SJCRH30 (cell line): ENCODE results near the gene F12. TPM values are rescaled to one million over a fixed set of nuclear protein-coding genes. Genes with fewer than 3 reads are reported as not detected.

Experiments used
- DNase-seq, 2 experiments: peaks; one replicate each; pipeline ENCODE4 v3.0.0-alpha.2; 2015 to 2020
- H3K27ac ChIP-seq: fragments of 250-450 bp; sonication (Bioruptor Pico); 2 replicates; pipeline ENCODE4 v1.5.1; 2020; ENCODE audit warnings: mild to moderate bottlenecking, moderate library complexity
- H3K27me3 ChIP-seq: fragments of 250-450 bp; sonication (Bioruptor Pico); 2 replicates; pipeline ENCODE4 v1.5.1; 2020; ENCODE audit warnings: mild to moderate bottlenecking, moderate library complexity
- H3K36me3 ChIP-seq: fragments of 250-450 bp; sonication (Bioruptor Pico); 2 replicates; pipeline ENCODE4 v1.5.1; 2020; ENCODE audit warnings: mild to moderate bottlenecking, moderate library complexity
- H3K4me1 ChIP-seq: fragments of 250-450 bp; sonication (Bioruptor Pico); 2 replicates; pipeline ENCODE4 v1.5.1; 2020; ENCODE audit warnings: mild to moderate bottlenecking, moderate library complexity
- H3K4me3 ChIP-seq: fragments of 250-450 bp; sonication (Bioruptor Pico); 2 replicates; pipeline ENCODE4 v1.5.1; 2020; ENCODE audit warnings: mild to moderate bottlenecking, moderate library complexity
- H3K9me3 ChIP-seq: fragments of 250-450 bp; sonication (Bioruptor Pico); replicated peaks from 2 replicates; pipeline ENCODE4 v1.5.1; 2020; ENCODE audit warnings: mild to moderate bottlenecking, moderate library complexity
- total RNA-seq: library from RNA; depleted of rRNA; stranded (reverse); fragments of >200 nt; shearing (Covaris generic); gene quantifications from 2 replicates; pipeline ENCODE4 v1.2.3, GENCODE V29; 2014

F12 gene
- total RNA-seq, 1 experiment from 2014 or later: 5.9 TPM

DNA sequence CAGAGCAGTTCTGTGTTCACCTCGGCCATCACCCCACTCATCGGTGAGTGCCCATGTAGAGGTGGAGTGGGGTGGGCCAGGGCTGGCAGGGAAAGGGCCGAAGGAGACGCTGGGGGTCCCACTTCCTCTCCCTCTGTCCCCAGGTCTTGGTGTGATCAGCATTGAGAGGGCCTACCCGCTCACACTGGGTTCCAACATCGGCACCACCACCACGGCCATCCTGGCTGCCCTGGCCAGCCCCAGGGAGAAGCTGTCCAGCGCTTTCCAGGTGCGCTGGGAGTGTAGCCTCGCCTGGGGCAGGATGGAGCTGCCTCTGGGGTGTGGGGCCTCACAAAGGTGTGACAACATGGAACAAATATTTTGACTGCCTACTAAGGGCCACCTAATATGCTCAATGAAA is 12.6 kb downstream of the F12 start:
- DNase-seq: no peak
- H3K4me3 ChIP-seq: no peak overlapping the region
- no peaks in the 10 kb centered on the region for H3K9me3 ChIP-seq
- H3K27ac ChIP-seq: no peak overlapping the region
- no peaks in the 10 kb centered on the region for H3K4me1 ChIP-seq
- peaks cover 12% of the 10 kb centered on the region for H3K27me3 ChIP-seq
- no peaks in the 10 kb centered on the region for H3K36me3 ChIP-seq

DNA sequence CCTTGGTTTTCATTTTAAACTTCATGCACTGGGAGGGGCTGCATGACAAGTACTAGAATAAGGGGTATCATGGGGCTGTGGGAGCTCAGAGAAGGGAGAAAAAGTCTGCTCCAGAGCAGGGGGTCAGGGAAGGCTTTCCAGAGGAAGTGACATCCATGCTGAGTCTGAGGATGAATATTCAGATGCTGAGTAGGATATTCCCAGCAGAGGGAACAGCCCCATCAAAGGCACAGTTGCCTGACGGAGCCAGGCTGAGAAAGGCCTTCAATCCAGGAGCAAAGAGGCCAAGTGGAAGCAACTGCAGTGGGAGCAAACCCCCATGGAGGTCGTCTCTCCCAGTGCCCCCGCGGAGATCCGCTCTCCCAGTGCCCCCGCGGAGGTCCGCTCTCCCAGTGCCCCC is 13.3 kb downstream of the F12 start:
- Histone ChIP-seq H3K27me3 (peaks cover 12% of the 10 kb centered on the region), H3K4me1 (no peaks in the 10 kb centered on the region), H3K4me3 (no peak overlapping the region), H3K9me3 (no peaks in the 10 kb centered on the region), H3K36me3 (no peaks in the 10 kb centered on the region), H3K27ac (no peak overlapping the region)
- DNase-seq: no peak

DNA sequence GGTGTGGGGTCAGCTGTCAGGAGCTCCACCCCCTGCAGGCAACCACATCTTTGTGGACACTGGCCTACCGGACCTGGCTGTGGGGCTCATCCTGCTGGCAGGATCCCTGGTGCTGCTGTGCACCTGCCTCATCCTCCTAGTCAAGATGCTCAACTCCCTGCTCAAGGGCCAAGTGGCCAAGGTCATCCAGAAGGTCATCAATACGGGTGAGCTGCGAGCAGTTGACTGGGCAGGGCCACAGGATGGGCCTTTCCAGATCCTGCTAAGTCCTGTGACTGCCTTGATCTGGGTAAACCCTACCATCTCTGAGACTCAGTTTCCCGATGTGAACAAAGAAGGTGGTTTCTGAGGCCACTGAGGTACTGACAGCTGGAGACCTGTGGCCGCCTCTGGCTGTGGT is 15.4 kb downstream of the F12 start:
- no peak overlapping the region for H3K27ac ChIP-seq

DNA sequence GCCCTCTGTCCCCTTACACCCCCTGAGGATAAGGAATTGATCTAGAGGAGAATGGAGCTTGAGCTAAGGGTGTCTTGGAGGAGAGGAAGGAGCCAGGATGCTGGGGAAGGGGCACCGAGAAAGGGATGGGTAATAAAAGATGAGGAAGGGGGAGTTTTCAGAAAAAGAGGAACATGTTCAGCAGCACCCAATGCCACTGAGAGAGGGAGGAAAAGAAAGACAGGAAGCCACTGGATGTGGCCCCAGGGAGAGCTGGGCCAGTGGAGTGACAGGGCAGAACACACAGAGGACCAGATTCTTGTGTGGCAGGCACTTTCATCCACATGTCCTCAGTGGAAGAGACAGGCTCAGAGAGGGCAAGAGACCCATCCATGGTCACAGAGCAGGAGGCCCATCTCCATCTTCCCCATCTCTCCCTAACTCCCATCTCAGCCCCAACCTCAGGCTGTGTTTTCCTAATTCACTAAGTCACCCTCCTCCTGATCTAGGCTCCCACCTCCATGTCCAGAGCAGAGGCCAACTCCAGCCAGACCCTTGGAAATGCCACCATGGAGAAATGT is 16.1 kb downstream of the F12 start:
- no peak overlapping the region for H3K27ac ChIP-seq
- no peak for DNase-seq
- no peaks in the 10 kb centered on the region; the same call in 1 of the 2 replicates for H3K4me1 ChIP-seq
- no peaks in the 10 kb centered on the region for H3K9me3 ChIP-seq
- H3K27me3 ChIP-seq: peaks cover 12% of the 10 kb centered on the region
- H3K4me3 ChIP-seq: no peak overlapping the region
- H3K36me3 ChIP-seq: no peaks in the 10 kb centered on the region

More for the DNA sequence above, 15.4 kb downstream of the F12 start:
- Histone ChIP-seq H3K4me3 (no peak overlapping the region), H3K4me1 (no peaks in the 10 kb centered on the region; the same call in 1 of the 2 replicates), H3K36me3 (no peaks in the 10 kb centered on the region), H3K27me3 (peaks cover 12% of the 10 kb centered on the region), H3K9me3 (no peaks in the 10 kb centered on the region)
- no peak for DNase-seq

DNA sequence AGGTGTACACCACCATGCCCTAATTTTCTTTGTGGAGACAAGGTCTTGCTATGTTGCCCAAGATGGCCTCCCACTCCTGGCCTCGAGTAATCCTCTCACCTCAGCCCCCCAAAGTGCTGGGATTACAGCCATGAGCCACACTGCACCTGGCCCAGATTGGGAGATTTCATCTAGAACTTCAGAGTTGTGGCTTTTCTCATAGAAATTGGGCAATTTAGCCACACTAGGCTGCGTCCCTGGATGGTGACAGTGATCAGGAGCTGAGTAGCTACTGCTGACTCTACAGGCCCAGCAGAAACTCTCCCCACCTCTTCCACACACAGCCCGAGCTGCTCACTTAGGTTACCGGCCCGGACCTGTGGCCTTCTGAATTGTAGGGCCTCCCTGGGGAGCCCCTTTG is 16.6 kb downstream of the F12 start:
- Histone ChIP-seq H3K27ac (no peak overlapping the region), H3K9me3 (no peaks in the 10 kb centered on the region), H3K27me3 (peaks cover 12% of the 10 kb centered on the region), H3K4me1 (no peaks in the 10 kb centered on the region; the same call in 1 of the 2 replicates), H3K4me3 (no peak overlapping the region), H3K36me3 (no peaks in the 10 kb centered on the region)
- no peak for DNase-seq

DNA sequence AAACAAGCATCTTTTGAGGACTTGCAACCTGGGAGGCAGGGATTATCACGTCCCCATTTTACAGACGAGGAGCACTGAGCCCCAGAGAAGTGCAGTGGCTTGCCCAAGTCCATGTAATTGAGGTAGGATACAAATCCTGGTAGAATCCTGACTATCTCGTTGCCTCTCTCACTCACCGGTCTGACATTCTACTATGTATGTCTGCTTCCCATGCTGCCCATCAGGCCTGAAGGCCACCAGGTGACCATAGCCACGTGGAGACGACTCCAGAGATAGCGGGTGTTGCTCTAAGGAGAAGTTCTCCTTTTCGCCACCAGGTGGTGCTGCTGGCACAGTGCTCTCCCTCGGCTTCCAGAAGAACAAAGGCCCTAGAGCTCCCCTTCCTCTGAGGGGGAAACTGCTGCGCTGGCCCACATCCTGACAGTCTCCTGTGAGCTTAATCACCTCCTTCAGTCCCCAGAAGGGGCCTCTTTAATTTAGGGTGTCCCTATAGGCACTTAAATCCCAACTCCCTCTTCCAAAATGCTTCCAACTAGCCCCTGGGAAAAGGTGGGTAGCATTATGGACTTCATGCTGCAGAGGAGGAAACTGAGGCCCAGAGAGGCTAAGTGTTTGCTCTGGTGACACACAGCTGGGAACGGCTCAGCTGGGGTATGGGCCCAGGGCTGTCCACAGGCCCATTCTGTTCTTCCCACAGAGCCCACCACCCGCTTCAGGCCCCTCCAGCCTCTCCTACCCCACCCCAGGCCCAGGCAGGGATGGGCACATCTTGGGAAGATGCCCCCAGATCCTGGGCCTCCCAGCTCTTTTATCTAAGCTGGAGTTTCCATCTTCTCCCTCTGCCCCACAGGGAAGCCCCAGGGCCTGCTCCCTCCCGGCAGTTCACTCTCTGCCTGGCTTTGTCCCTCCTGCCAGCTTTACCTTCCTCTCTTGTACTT is 18.7 kb downstream of the F12 start:
- H3K27me3 ChIP-seq: peaks cover 15% of the 10 kb centered on the region
- no peaks in the 10 kb centered on the region for H3K36me3 ChIP-seq
- DNase-seq: peak; percentile 85 to 95
- no peak overlapping the region for H3K4me3 ChIP-seq
- H3K27ac ChIP-seq: no peak overlapping the region
- no peaks in the 10 kb centered on the region for H3K9me3 ChIP-seq
- H3K4me1 ChIP-seq: no peaks in the 10 kb centered on the region; the same call in 1 of the 2 replicates

DNA sequence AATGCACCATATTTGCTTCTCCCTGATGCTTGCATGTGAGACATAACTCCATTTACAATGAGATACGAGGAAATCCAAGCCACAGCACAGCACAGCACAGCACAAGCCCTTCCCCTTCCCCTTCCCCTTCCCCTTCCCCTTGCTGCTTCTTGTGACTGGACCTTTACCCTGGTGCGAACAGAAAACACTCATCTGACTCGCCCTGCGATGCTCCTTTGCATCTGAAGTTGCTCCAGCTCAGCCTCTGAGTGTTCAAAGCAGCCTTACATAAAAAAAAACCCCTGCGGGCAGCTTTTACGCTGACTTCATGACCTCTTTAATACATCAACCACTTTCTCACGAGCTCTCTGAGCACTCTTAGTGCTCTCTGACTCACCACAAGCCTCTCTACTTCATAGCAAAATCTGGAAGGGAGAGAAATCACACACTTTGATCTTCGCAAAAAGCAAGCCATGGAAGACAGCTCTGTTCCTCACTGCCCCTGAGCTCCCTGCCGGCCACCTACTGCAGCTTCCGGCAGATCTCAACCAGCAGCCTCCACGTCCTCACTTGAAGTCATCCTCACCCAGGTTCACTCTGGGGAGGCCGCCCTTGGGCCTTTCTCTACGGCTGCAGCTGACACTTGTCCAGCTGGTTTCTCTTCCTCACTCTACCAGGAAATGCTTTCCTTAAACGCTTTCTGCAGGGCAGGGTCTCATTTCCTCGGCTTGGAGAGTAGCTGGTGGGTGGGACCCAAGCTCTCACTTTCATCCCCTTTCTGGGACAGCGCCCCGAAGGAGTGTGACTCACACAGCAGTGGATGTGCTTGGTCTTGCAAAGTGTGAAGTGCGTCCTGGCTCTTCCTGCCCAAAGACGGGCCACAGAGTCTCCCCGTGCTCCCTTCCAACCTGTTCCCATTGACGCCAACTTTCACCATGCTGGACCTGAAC is 19.9 kb downstream of the F12 start:
- peaks cover 9% of the 10 kb centered on the region for H3K27me3 ChIP-seq
- no peak overlapping the region for H3K27ac ChIP-seq
- H3K36me3 ChIP-seq: no peaks in the 10 kb centered on the region
- no peaks in the 10 kb centered on the region; the same call in 1 of the 2 replicates for H3K4me1 ChIP-seq
- peak in 1 of 2 experiments; percentile 42 for DNase-seq
- no peaks in the 10 kb centered on the region for H3K9me3 ChIP-seq
- no peak overlapping the region for H3K4me3 ChIP-seq

DNA sequence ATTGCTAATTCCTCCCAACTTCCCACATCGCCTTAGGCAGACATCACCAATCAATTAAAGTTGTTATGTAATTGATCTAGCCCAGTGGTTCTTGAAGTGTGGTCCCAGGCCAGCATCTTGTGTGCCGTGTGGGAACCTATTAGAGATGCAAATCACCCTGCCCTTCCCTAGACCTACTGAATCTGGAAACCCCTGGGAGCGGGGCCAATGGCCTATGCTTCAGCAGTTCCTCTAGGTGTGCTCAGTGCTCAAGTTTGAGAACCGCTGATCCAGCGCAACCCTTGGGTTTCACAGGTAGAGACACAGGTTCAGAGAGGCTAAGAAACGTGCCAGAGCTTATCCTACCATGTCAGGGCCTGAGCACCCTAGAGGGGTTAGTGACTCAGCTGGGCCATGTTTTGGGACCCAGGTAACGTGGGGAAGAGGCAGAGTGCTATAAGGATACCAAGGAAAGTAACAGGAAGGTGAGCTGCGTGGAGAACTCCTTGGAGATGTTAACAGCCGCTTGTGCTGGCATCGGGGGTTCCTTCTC is 20.8 kb downstream of the F12 start:
- no peak for DNase-seq
- Histone ChIP-seq H3K4me3 (no peak overlapping the region), H3K9me3 (no peaks in the 10 kb centered on the region), H3K27me3 (peaks cover 16% of the 10 kb centered on the region), H3K4me1 (no peaks in the 10 kb centered on the region; the same call in 1 of the 2 replicates), H3K27ac (no peak overlapping the region), H3K36me3 (no peaks in the 10 kb centered on the region)

DNA sequence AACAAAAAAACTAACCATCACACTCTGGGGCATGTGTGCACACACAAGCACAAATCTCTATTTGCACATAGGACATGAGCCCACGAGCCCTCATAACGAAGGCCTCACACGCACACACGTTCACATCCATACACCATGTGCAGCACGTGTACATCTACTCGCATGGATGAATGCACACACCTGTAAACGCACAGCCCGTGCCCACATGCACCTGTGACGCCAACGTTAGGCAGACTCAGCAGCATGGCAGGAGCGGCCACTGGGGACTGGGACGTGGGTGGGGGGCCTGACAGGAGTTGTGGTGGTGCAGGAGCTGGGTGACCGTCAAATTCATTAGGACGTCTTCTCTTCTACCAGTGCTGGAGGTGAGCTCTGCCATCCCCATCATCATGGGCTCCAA is 22.0 kb downstream of the F12 start:
- no peak overlapping the region for H3K27ac ChIP-seq
- no peak for DNase-seq
- no peaks in the 10 kb centered on the region for H3K36me3 ChIP-seq
- no peaks in the 10 kb centered on the region; the same call in 1 of the 2 replicates for H3K4me1 ChIP-seq
- H3K9me3 ChIP-seq: no peaks in the 10 kb centered on the region
- H3K27me3 ChIP-seq: peaks cover 21% of the 10 kb centered on the region
- H3K4me3 ChIP-seq: no peak overlapping the region

DNA sequence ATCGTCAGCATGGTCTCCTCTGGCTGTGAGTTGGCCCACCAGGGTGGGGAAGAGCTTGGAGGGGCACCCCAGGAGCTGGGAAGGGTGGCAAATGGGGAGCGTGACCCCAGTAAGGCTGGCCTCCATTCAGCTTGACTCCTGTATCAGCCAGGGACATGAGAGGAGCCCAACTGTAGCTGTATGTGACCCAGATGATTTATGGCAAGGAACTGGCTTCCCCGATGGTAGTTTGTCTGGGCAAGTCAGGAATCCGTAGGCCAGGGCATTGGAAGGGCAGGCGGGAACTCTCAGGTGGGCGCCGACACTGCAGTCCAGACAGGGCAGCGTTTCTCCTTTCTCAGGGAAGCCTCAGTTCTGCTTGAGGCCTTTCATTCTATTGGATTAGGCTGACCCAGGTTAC is 22.8 kb downstream of the F12 start:
- no peaks in the 10 kb centered on the region; the same call in 1 of the 2 replicates for H3K4me1 ChIP-seq
- no peaks in the 10 kb centered on the region for H3K9me3 ChIP-seq
- H3K36me3 ChIP-seq: no peaks in the 10 kb centered on the region
- no peak for DNase-seq
- H3K4me3 ChIP-seq: no peak overlapping the region
- H3K27me3 ChIP-seq: peaks cover 24% of the 10 kb centered on the region
- H3K27ac ChIP-seq: no peak overlapping the region

DNA sequence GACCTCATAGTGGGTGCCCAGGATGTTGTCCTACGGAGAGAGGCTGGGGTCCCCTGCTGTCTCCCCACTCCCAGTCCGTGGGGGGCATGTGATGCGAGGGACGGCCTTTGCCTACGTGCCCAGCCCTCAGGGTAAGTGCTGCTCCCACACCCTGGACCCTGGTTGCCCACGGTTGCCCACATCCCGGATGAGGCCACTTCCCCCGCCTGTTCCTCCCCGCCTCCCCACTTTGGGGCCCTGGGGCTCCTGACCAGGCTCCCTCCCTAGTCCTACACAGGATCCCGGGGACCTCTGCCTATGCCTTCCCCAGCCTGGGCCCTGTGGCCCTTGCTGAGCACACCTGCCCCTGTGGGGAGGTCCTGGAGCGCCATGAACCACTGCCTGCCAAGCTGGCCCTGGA is 23.6 kb downstream of the F12 start:
- Histone ChIP-seq H3K4me1 (no peaks in the 10 kb centered on the region; the same call in 1 of the 2 replicates), H3K36me3 (no peaks in the 10 kb centered on the region), H3K4me3 (no peak overlapping the region), H3K9me3 (no peaks in the 10 kb centered on the region), H3K27ac (no peak overlapping the region), H3K27me3 (peaks cover 24% of the 10 kb centered on the region)
- DNase-seq: no peak

DNA sequence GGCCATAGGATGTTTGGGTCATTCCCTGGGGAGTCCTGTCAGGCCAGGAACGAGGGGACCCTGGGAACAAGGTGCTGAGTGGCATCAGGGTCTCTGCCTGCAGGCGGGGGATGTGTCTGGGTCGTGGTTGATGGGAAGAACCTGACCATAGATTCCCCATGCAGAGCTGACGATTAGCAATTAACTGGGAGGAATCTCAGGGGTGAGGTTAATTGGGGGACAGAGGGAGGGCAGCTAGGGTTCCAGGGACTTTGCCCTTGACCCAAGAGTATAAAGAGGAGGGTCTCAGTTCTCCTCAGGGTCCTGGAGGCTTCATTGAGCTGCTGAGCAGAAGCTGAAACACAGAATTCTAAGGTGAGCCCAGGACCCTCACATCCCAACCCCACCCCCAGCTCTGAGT is 25.2 kb downstream of the F12 start, which contains the start of gene SLC34A1:
TSS of gene SLC34A1 (plus strand) at position 301 of the 400 bp plus-strand sequence. CDS start 1,308 bp downstream, outside the sequence.
- DNase-seq: no peak
- Histone ChIP-seq H3K4me1 (no peaks in the 10 kb centered on the region), H3K36me3 (no peaks in the 10 kb centered on the region), H3K9me3 (no peaks in the 10 kb centered on the region), H3K27ac (no peak within 1 kb of the TSS), H3K4me3 (no peak within 1 kb of the TSS), H3K27me3 (peaks cover 24% of the 10 kb centered on the region)

DNA sequence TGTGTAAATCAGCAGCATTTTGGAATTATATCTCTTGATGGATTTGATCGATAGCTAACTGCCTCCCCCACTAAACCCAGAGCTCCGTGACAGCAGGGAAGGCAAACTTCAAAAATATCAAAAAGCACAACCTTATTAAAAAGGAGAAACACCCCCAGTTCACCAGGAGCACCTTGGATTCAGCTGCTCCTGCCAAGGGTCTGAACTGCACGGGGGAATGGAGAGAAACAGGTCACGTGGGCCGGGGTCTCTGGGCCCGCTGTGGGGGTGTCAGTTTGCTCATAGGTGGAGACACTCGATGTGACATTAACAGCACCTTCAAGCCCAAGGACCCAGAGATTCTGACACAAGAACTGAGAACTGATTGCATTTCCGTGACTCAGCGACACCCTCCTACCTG is 26.2 kb downstream of the F12 start:
- no peaks in the 10 kb centered on the region for H3K9me3 ChIP-seq
- no peak overlapping the region for H3K4me3 ChIP-seq
- H3K27me3 ChIP-seq: peaks cover 24% of the 10 kb centered on the region

DNA sequence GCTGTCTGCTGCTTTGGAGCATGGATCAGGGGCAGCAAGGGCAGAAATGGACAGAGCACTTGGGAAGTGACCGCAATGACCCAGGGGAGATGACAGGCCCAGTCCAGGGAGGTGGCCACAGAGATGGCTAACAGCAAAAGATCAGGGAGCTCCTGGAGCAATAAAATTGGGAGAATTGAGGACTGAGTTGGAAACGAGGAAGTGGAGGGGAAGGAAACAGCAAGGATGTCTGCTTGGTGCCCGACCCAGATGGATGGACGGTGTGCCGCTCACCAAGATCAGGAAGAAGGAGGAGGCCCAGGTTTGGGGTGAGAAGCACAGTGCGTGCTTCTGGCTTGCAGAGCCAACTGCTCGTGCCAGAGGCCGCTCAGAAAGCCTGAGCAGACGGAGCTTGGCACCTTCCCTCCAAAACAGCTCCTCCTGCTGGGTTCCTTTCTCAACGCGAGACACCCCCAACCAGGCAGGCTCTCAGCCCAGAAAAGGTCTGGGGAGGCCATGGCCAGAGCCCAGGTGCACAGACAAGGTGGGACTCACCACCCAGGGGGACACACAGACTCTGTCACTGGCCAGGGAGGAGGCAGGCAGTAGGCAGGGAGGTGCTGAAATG is 26.8 kb downstream of the F12 start:
- Histone ChIP-seq H3K27me3 (peaks cover 24% of the 10 kb centered on the region), H3K9me3 (no peaks in the 10 kb centered on the region), H3K4me3 (no peak overlapping the region), H3K27ac (no peak overlapping the region), H3K36me3 (no peaks in the 10 kb centered on the region), H3K4me1 (no peaks in the 10 kb centered on the region)
- DNase-seq: no peak

More for the DNA sequence above, 26.2 kb downstream of the F12 start:
- H3K27ac ChIP-seq: no peak overlapping the region
- H3K36me3 ChIP-seq: no peaks in the 10 kb centered on the region
- no peak for DNase-seq
- H3K4me1 ChIP-seq: no peaks in the 10 kb centered on the region
